ENCODE measurements around the gene FEN1.

The FEN1 gene

GRCh38 chr11:61752117-61752924, 40.4 kb upstream of the FEN1 start, which contains the start of gene MYRF:
Gene MYRF (plus strand): TSS chr11:61752636. CDS start chr11:61752745, 109 bp downstream.
- WGBS (ENCODE audit: insufficient coverage) = 4% methylated on average over 75 of the region's 93 CpGs
- POLR2A ChIA-PET = no interaction called here
- CTCF ChIA-PET = interaction anchor here (1.0 to 3.7 kb wide), 7 partner anchors 12 to 85 kb away, joined by 3 to 23 read pairs (median 3); no protein-coding TSS in a partner anchor

DNA sequence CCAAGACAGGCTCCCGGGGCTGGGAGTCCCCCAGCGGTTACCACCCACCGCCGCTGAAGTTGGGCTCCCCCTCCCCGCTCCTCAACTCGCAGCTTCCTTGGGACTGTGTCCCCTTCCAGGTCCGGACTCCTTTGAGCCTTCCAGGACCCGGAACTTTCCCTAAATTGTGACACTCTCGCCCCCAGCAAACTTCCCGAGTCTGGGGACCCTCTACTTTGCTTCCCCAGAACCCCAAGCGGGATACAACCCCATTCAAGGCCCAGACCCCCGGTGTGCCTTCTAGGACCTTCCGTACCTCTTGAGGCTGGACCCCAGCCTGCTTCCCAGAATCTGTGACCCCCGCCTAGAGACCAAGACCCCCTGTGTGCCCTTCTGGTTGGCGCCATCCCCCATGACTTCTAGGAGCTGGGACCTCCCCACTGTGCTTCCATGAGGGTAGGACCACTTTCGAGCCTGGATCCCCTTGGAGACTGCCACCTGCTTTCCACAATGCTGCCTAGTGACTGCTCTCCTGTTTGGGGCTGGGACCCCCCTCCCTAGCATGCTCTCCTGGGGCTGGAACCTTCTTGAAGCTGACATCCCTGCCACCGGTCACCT, 39.7 kb upstream of the FEN1 start:
- Histone ChIP-seq H3K27ac (ENCODE audit: insufficient read depth in 1 of 2, low read depth in 1 of 2, low read length in 2 of 2, poor library complexity in 1 of 2, severe bottlenecking in 2 of 2) (no peak overlapping the region), H3K27me3 (replicated peaks in 2 of 5; ENCODE audit: control insufficient read depth in 4 of 5, insufficient read depth in 5 of 5, low read length in 4 of 5) (peaks cover 0 to 27% (median 6%) of the 10 kb centered on the region in 5 experiments), H3K4me3 (ENCODE audit: control insufficient read depth in 1 of 7, extremely low read depth in 1 of 7, insufficient read depth in 4 of 7, low read depth in 2 of 7, low read length in 6 of 7) (peak overlapping the region in 6 of 7 experiments; percentile 19 to 69 (median 26)), H3K9me3 (ENCODE audit: control extremely low read depth in 1 of 5, control insufficient read depth in 4 of 5, insufficient read depth in 2 of 5, low read depth in 1 of 5, low read length in 4 of 5) (no peaks in the 10 kb centered on the region), H3K36me3 (ENCODE audit: control insufficient read depth in 4 of 4, insufficient read depth in 4 of 4, low read length in 3 of 4) (no peaks in the 10 kb centered on the region), H3K4me1 (ENCODE audit: control extremely low read depth in 1 of 4, control insufficient read depth in 4 of 4, insufficient read depth in 4 of 4, low read length in 3 of 4) (peaks cover 0 to 27% (median 16%) of the 10 kb centered on the region in 4 experiments)
- ChIA-PET POLR2A (no interaction called here), CTCF (interaction anchor here (0.6 to 1.5 kb wide), 8 partner anchors 21 to 1238 kb away, joined by 3 to 4 read pairs (median 3); no protein-coding TSS in a partner anchor)
- DNase-seq = no peak
- WGBS (ENCODE audit: insufficient coverage) = 59% methylated on average over 14 of the region's 17 CpGs

More at GRCh38 chr11:61752117-61752924, 40.4 kb upstream of the FEN1 start, which contains the start of gene MYRF:
- peak within 1 kb of the TSS in 6 of 7 experiments; percentile 19 to 69 (median 26) for H3K4me3 ChIP-seq (ENCODE audit: control insufficient read depth in 1 of 7, extremely low read depth in 1 of 7, insufficient read depth in 4 of 7, low read depth in 2 of 7, low read length in 6 of 7)
- peaks cover 0 to 27% (median 6%) of the 10 kb centered on the region in 5 experiments for H3K27me3 ChIP-seq (replicated peaks in 2 of 5; ENCODE audit: control insufficient read depth in 4 of 5, insufficient read depth in 5 of 5, low read length in 4 of 5)
- peak in 2 of 3 donors; percentile 60 to 63 for DNase-seq
- H3K36me3 ChIP-seq (ENCODE audit: control insufficient read depth in 4 of 4, insufficient read depth in 4 of 4, low read length in 3 of 4) = no peaks in the 10 kb centered on the region
- H3K27ac ChIP-seq (ENCODE audit: insufficient read depth in 1 of 2, low read depth in 1 of 2, low read length in 2 of 2, poor library complexity in 1 of 2, severe bottlenecking in 2 of 2) = no peak within 1 kb of the TSS
- peaks cover 0 to 27% (median 16%) of the 10 kb centered on the region in 4 experiments for H3K4me1 ChIP-seq (ENCODE audit: control extremely low read depth in 1 of 4, control insufficient read depth in 4 of 4, insufficient read depth in 4 of 4, low read length in 3 of 4)
- H3K9me3 ChIP-seq (ENCODE audit: control extremely low read depth in 1 of 5, control insufficient read depth in 4 of 5, insufficient read depth in 2 of 5, low read depth in 1 of 5, low read length in 4 of 5) = no peaks in the 10 kb centered on the region

DNA sequence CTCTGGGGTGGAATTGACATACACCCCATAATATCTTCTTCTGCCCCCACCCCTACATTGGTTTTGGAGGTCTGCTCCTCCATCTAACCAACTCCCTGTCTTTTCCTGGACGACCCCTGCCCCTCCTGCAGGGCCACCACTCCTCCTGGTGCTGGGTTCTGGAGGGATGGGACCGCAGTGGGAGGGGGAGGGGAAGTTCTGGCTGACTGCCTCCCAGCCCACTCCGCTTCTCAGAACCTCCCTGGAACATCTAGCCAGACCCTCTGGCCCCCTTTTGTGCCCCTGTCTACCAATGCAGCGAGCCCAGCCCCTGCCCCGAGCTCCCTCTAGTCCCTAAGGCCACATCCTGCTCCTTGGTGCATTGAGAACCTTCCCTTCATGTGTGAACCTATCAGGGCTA, 39.0 kb upstream of the FEN1 start:
- H3K4me1 ChIP-seq (ENCODE audit: control extremely low read depth in 1 of 4, control insufficient read depth in 4 of 4, insufficient read depth in 4 of 4, low read length in 3 of 4) = peaks cover 0 to 27% (median 16%) of the 10 kb centered on the region in 4 experiments
- H3K36me3 ChIP-seq (ENCODE audit: control insufficient read depth in 4 of 4, insufficient read depth in 4 of 4, low read length in 3 of 4) = no peaks in the 10 kb centered on the region
- WGBS (ENCODE audit: insufficient coverage) = 80% methylated on average over 4 of the region's 5 CpGs
- H3K27ac ChIP-seq (ENCODE audit: insufficient read depth in 1 of 2, low read depth in 1 of 2, low read length in 2 of 2, poor library complexity in 1 of 2, severe bottlenecking in 2 of 2) = no peak overlapping the region
- ChIA-PET POLR2A (no interaction called here), CTCF (interaction anchor here (0.6 to 1.5 kb wide), 9 partner anchors 20 to 1238 kb away, joined by 3 to 4 read pairs (median 3); no protein-coding TSS in a partner anchor)
- DNase-seq = no peak
- no peaks in the 10 kb centered on the region for H3K9me3 ChIP-seq (ENCODE audit: control extremely low read depth in 1 of 5, control insufficient read depth in 4 of 5, insufficient read depth in 2 of 5, low read depth in 1 of 5, low read length in 4 of 5)
- H3K27me3 ChIP-seq (replicated peaks in 2 of 5; ENCODE audit: control insufficient read depth in 4 of 5, insufficient read depth in 5 of 5, low read length in 4 of 5) = peaks cover 0 to 27% (median 6%) of the 10 kb centered on the region in 5 experiments
- no peak overlapping the region for H3K4me3 ChIP-seq (ENCODE audit: control insufficient read depth in 1 of 7, extremely low read depth in 1 of 7, insufficient read depth in 4 of 7, low read depth in 2 of 7, low read length in 6 of 7)

DNA sequence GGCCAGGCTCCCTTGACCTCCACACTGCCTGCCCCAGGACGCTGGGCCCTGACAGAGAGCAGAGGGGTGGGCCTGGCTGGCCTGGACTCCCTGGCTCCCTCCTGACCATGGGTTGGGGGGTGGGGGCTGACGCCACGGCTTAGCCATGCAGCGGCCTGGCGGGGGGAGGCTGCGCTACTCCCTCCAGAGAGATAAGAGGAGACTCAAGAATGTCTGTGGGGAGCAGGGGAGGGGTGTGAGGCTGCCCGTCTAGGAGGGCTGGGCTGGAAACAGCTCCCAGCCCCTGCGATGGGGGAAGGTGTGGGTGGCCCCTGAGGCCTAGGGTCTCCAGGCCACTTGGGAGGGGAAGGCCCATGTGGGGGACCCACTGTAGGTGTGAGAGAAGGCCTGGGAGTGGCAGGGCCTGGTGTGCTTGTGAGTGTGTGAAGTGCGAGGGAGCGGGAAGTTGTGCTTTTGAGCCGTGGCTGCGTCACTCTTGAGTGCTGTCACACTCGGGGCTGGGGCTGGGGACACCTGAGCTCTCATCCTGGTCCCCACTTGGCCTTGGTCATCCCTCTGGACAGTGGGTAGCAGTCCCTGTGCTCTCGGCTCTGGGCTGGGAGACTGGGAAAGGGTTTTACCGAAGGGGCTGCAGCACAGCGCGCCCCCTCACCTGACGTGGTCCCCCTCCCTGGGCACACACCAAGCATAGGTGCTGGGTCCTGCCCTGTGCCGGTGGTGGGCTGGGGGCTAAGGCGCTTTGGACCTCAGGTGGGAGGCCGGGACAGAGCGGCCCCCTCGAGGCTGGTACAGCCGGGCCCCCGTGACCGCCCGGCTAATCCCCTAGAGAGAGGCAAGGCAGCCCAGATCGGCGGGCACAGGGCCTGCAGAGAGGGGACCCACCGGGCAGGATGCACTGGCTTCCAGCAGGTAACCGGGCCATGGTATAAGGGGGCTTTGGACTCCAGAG, 37.9 kb upstream of the FEN1 start:
- DNase-seq = peak in 1 of 3 donors; percentile 13
- Histone ChIP-seq H3K9me3 (ENCODE audit: control extremely low read depth in 1 of 5, control insufficient read depth in 4 of 5, insufficient read depth in 2 of 5, low read depth in 1 of 5, low read length in 4 of 5) (no peaks in the 10 kb centered on the region), H3K36me3 (ENCODE audit: control insufficient read depth in 4 of 4, insufficient read depth in 4 of 4, low read length in 3 of 4) (no peaks in the 10 kb centered on the region), H3K27me3 (replicated peaks in 2 of 5; ENCODE audit: control insufficient read depth in 4 of 5, insufficient read depth in 5 of 5, low read length in 4 of 5) (peaks cover 0 to 27% (median 6%) of the 10 kb centered on the region in 5 experiments), H3K27ac (ENCODE audit: insufficient read depth in 1 of 2, low read depth in 1 of 2, low read length in 2 of 2, poor library complexity in 1 of 2, severe bottlenecking in 2 of 2) (no peak overlapping the region), H3K4me1 (ENCODE audit: control extremely low read depth in 1 of 4, control insufficient read depth in 4 of 4, insufficient read depth in 4 of 4, low read length in 3 of 4) (peaks cover 0 to 26% (median 16%) of the 10 kb centered on the region in 4 experiments), H3K4me3 (ENCODE audit: control insufficient read depth in 1 of 7, extremely low read depth in 1 of 7, insufficient read depth in 4 of 7, low read depth in 2 of 7, low read length in 6 of 7) (no peak overlapping the region)
- ChIA-PET CTCF (interaction anchor here (1.0 to 1.4 kb wide), 3 partner anchors 8 to 33 kb away, joined by 3 to 5 read pairs (median 3); no protein-coding TSS in a partner anchor), POLR2A (no interaction called here)
- 94% methylated on average over 27 of the region's 31 CpGs for WGBS (ENCODE audit: insufficient coverage)

GRCh38 chr11:61756147-61756451, 36.6 kb upstream of the FEN1 start:
- no peaks in the 10 kb centered on the region for H3K36me3 ChIP-seq (ENCODE audit: control insufficient read depth in 4 of 4, insufficient read depth in 4 of 4, low read length in 3 of 4)
- 87% methylated on average over 2 of the region's 4 CpGs for WGBS (ENCODE audit: insufficient coverage)
- H3K4me1 ChIP-seq (ENCODE audit: control extremely low read depth in 1 of 4, control insufficient read depth in 4 of 4, insufficient read depth in 4 of 4, low read length in 3 of 4) = peaks cover 0 to 25% (median 16%) of the 10 kb centered on the region in 4 experiments
- DNase-seq = no peak
- H3K27me3 ChIP-seq (replicated peaks in 2 of 5; ENCODE audit: control insufficient read depth in 4 of 5, insufficient read depth in 5 of 5, low read length in 4 of 5) = peaks cover 0 to 26% (median 6%) of the 10 kb centered on the region in 5 experiments
- ChIA-PET POLR2A (no interaction called here), CTCF (interaction anchor here (0.7 to 1.4 kb wide), 3 partner anchors 9 to 118 kb away, joined by 3 to 5 read pairs (median 4); no protein-coding TSS in a partner anchor)
- H3K4me3 ChIP-seq (ENCODE audit: control insufficient read depth in 1 of 7, extremely low read depth in 1 of 7, insufficient read depth in 4 of 7, low read depth in 2 of 7, low read length in 6 of 7) = no peak overlapping the region
- H3K27ac ChIP-seq (ENCODE audit: insufficient read depth in 1 of 2, low read depth in 1 of 2, low read length in 2 of 2, poor library complexity in 1 of 2, severe bottlenecking in 2 of 2) = no peak overlapping the region
- H3K9me3 ChIP-seq (ENCODE audit: control extremely low read depth in 1 of 5, control insufficient read depth in 4 of 5, insufficient read depth in 2 of 5, low read depth in 1 of 5, low read length in 4 of 5) = no peaks in the 10 kb centered on the region

DNA sequence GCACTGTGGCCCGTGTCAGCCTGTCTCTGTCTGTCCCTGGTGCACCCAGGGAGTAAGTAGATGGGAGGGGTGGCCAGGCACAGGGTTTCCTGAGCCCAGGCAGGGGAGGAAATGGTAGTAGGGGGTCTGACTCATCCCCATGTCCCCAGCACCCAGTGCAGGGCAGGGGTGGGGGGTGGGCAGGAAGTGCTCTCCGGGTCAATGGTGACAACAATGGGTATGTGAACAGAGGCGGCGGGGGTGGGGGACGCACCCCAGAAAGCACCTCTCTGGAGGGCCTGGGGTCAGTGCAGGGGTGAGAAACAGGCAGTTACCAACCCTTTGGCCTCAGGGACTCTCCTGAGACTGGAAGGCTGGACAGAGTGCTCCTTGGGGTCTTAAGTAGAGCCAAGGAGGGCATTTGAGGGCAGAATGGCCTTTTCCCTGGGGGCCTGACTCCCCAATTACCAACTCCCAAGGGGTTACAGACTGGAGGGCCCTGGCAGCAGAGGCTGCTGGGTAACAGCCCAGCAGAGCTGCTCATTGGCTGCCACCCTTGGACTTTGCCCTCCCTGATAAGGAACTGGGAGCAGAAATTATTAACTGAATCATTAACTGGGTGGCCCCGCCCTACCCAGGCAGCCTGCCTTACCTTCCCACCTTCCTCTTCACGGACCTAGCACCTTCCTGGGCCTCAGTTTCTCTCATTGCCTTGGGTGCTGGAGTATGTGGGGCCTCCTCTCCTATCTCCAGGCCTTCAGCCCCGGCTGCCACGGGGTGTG, 36.1 kb upstream of the FEN1 start:
- Histone ChIP-seq H3K9me3 (ENCODE audit: control extremely low read depth in 1 of 5, control insufficient read depth in 4 of 5, insufficient read depth in 2 of 5, low read depth in 1 of 5, low read length in 4 of 5) (no peaks in the 10 kb centered on the region), H3K36me3 (ENCODE audit: control insufficient read depth in 4 of 4, insufficient read depth in 4 of 4, low read length in 3 of 4) (no peaks in the 10 kb centered on the region), H3K27me3 (replicated peaks in 2 of 5; ENCODE audit: control insufficient read depth in 4 of 5, insufficient read depth in 5 of 5, low read length in 4 of 5) (peaks cover 0 to 24% (median 6%) of the 10 kb centered on the region in 5 experiments), H3K27ac (ENCODE audit: insufficient read depth in 1 of 2, low read depth in 1 of 2, low read length in 2 of 2, poor library complexity in 1 of 2, severe bottlenecking in 2 of 2) (no peak overlapping the region), H3K4me3 (ENCODE audit: control insufficient read depth in 1 of 7, extremely low read depth in 1 of 7, insufficient read depth in 4 of 7, low read depth in 2 of 7, low read length in 6 of 7) (no peak overlapping the region), H3K4me1 (ENCODE audit: control extremely low read depth in 1 of 4, control insufficient read depth in 4 of 4, insufficient read depth in 4 of 4, low read length in 3 of 4) (peaks cover 0 to 25% (median 16%) of the 10 kb centered on the region in 4 experiments)
- DNase-seq = peak in 2 of 3 donors; percentile 39 to 46
- 90% methylated on average over 3 of the region's 9 CpGs for WGBS (ENCODE audit: insufficient coverage)
- CTCF ChIA-PET = interaction anchor here (0.7 to 1.8 kb wide), 4 partner anchors 9 to 118 kb away, joined by 3 to 8 read pairs (median 4); no protein-coding TSS in a partner anchor
- POLR2A ChIA-PET = no interaction called here
